Urinary bladder (tissue), 4 donors: ENCODE measurements around the gene STRADB. TPM values are rescaled to one million over a fixed set of nuclear protein-coding genes. Genes with fewer than 3 reads are reported as not detected.
A peak's percentile ranks its signal among the peaks of the same experiment; 100 is the strongest.

Experiments
- DNase-seq: peaks from one replicate; pipeline ENCODE4 v3.0.0-alpha.2; 2015; ENCODE audit errors: extremely low spot score
- H3K27ac ChIP-seq: one replicate; pipeline ENCODE4 v1.5.1; 2013; ENCODE audit warnings: low read depth, mild to moderate bottlenecking, moderate library complexity
- H3K36me3 ChIP-seq: one replicate; pipeline ENCODE4 v1.6.1; 2013; ENCODE audit warnings: mild to moderate bottlenecking, moderate library complexity; ENCODE audit not compliant: insufficient read depth
- H3K4me1 ChIP-seq: one replicate; pipeline ENCODE4 v1.6.1; 2013; ENCODE audit warnings: mild to moderate bottlenecking, moderate library complexity; ENCODE audit not compliant: insufficient read depth
- H3K4me3 ChIP-seq: one replicate; pipeline ENCODE4 v1.5.1; 2013; ENCODE audit warnings: low read depth, low read length
- WGBS: extraction: QIAGEN DNeasy Blood & Tissue Kit; methylation state at CpG from one replicate; pipeline ENCODE4 v1.1.7; 2013; 5-methylcytosine and 5-hydroxymethylcytosine counted together
- polyA plus RNA-seq: library from polyadenylated mRNA; stranded (reverse); fragments of 200-250 nt; gene quantifications from one replicate; pipeline ENCODE4 v1.2.3, GENCODE V29; 2013
- total RNA-seq: library from RNA; depleted of rRNA; stranded (reverse); fragments of >200 nt; gene quantifications from one replicate; pipeline ENCODE4 v1.2.3, GENCODE V29; 2014
- donor health status: healthy with polysubstance abuse.
- donor health status: healthy.

The STRADB gene, protein sequence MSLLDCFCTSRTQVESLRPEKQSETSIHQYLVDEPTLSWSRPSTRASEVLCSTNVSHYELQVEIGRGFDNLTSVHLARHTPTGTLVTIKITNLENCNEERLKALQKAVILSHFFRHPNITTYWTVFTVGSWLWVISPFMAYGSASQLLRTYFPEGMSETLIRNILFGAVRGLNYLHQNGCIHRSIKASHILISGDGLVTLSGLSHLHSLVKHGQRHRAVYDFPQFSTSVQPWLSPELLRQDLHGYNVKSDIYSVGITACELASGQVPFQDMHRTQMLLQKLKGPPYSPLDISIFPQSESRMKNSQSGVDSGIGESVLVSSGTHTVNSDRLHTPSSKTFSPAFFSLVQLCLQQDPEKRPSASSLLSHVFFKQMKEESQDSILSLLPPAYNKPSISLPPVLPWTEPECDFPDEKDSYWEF
- 43.0 TPM for total RNA-seq
- polyA plus RNA-seq: 10.0 TPM

DNA sequence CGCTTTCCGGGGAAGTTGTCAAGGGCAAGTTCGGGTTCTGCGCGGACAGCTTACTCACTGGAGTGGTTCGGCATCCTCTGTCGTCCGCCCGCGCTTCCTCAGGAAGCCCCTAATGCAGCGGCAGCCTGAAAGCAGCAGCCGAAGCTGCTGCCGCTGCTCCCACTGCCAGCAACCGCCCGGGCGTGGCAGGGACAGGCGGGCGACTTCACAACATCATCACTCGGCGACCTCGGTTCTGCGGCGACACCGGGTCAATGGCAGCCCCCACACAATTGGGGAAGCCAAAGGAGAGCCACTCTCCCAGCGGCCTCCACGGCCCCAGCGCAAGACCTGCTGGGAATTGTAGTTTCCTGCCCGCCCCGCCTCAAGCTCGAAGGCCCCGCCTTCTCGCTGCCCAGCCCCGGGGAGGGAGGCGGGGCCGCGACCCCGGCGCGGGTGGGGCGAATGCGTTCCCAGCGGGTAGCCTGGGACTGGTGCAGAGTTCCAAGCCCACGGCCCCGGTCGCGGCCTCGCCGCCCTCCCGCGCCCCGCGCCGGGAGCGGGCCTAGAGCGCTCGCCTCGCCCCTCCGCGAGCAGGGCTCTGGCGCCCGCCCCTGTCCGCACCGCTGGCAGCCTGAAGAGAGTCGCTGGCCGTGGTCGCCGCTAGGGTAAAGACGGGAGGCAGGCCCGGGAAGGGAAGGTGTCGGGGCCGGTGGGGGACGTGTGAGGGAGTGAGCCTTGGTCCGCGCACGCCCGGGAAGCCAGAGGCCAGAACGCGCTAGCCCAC is at the start of gene STRADB, which contains the start of gene TRAK2:
Gene STRADB, plus strand, starts transcription at position 449 of the 766 bp plus-strand sequence. CDS start 3,101 bp downstream, outside the sequence.
Gene TRAK2, minus strand, starts transcription at position 167 of the 766 bp plus-strand sequence. CDS start 30,951 bp downstream, outside the sequence.
- under 1% methylated on average over 78 of the region's 78 CpGs for WGBS
- Histone ChIP-seq H3K27ac (peak within 1 kb of the TSS; percentile 87), H3K36me3 (peaks cover 3% of the 10 kb centered on the region), H3K4me3 (peak within 1 kb of the TSS; percentile 65), H3K4me1 (no peaks in the 10 kb centered on the region)
- DNase-seq: peak; percentile 87

DNA sequence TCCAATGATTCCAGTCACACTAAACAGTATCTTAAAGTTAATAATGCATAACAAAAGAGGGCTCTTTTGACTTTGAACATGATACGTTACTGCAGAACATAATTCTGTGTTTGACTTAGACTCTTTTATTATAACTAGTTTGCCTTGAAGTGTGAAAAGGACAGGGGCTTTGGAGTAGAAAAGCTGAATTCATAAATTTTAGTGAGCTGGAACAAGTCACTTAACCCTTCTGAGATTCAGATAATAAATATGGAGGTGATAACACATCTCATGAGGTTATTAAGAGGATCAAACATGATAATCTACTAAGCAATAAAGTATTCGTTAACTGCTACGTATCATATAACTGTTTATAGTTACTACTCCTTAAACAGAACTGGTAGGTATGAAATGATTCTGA is 49.7 kb upstream of the STRADB start:
- H3K36me3 ChIP-seq: no peaks in the 10 kb centered on the region
- no peak for DNase-seq
- H3K4me1 ChIP-seq: no peaks in the 10 kb centered on the region
- H3K27ac ChIP-seq: no peak overlapping the region
- H3K4me3 ChIP-seq: no peak overlapping the region
- WGBS: 61% methylated on average over 3 of the region's 3 CpGs

DNA sequence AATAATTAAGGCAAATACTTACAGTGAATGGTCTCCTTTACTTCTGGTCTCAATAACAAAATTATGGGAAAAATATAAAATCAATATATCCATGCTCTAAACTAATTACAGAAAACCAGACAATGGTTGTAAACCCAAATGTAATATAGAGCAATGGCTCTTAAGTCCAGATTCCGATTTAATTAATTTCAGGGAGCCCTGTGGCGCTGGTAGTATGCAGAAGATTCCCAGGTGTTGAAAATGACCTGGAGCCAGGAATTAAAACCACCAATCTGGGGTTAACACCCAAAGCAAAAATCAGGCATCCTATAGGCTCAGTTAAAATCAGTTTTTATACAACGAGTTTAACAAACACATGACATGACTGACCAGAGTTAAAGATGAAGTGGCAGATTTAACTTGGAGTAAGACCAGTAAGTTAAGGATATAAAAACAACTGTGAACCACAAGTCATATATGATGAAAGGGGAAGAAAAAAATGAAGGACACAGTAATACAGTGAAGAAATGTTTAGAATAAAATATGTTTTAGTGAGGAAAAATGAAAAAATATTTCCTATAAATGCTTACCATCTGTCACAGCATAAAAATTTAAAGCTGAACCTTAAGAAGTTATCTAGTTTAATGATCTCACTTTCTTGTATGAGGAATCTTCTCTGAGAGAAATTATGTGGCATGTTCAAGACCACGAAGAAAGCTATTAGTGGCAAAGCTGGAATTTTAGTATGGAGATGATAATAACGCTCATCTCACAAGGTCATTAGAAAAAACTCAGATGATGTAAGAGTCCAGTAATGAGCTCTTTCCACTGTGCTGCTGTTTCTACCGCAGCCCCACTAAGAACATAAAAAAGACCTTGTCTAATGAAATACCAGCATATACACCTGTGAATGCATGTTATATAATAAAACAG is 48.6 kb upstream of the STRADB start:
- WGBS: 75% methylated on average over 6 of the region's 6 CpGs
- no peaks in the 10 kb centered on the region for H3K4me1 ChIP-seq
- no peak overlapping the region for H3K4me3 ChIP-seq
- no peak overlapping the region for H3K27ac ChIP-seq
- DNase-seq: no peak
- H3K36me3 ChIP-seq: no peaks in the 10 kb centered on the region

DNA sequence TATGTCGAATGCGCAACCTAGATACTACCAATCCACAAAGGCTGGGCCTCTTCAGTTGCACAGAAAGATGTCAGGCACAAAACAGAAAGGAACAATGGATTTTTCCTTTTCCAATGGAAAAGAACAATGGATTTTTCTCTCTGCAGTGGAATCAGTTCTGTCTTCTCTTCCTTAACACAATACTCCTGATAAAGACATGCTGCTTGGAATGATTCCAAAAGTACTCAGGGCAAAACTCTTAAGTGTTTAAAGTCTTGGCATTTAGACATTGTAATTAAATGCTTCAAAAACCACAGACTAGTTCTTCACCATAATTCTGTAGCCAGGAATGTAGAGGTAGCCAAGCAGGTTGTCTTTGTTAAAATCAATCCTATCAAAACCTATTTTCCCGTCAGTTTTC is 47.7 kb upstream of the STRADB start:
- 87% methylated on average over 3 of the region's 3 CpGs for WGBS
- no peak for DNase-seq

DNA sequence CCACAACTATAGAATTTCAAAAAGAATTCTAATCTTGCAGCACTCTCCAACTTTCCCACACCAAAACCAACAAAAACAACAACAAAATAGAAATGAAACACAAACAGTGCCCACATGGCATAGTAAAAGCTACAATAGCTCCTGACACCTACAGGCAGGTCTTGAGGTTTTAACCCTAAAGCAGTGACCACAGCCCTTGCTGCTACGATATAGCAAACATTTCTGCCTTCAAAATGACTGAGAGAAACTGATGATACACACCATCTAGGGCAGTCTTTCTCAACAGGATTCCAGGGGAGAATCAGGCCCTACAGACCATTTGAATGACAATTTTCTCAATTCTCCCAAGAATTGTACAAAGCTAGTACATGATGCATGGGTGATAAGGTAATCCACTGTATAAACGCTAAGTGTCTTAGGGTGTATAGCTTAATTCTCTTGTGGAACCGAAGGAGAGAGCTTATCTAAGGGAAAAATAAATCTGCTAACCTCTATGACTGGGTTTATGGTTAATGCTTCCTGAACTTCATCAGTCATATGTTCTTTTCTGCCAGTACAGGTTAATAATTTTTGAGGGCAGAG is 46.8 kb upstream of the STRADB start:
- Histone ChIP-seq H3K27ac (no peak overlapping the region), H3K36me3 (no peaks in the 10 kb centered on the region), H3K4me1 (no peaks in the 10 kb centered on the region), H3K4me3 (no peak overlapping the region)
- 56% methylated on average over 3 of the region's 3 CpGs for WGBS
- DNase-seq: no peak

More for the DNA sequence above, 47.7 kb upstream of the STRADB start:
- H3K4me1 ChIP-seq: no peaks in the 10 kb centered on the region
- no peaks in the 10 kb centered on the region for H3K36me3 ChIP-seq
- H3K4me3 ChIP-seq: no peak overlapping the region
- no peak overlapping the region for H3K27ac ChIP-seq

DNA sequence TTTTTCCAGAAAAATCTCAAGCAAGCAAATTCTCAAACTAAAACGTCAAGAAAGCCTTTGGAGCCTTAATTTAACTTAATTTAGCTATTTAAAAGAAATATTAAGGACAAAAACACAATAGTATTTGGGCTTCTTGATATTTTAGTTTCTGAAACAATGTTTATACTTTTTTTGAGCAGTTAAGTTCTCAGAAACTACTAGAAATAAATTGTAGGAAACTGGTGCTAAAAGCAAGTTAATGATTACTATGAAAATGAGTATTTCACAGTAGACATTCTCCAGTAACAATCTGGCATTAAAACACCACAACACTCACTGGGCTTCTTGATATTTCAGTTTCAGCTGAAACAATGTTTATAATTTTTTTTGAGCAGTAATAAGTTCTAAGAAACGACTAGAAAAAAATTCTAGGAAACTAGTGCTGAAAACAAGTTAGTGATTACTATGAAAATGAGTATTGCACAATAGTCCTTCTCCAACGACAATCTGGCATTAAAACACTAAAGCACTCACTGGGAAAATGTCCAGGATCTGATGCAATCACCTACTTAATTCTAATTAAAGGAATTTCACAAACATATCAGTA is 45.4 kb upstream of the STRADB start:
- DNase-seq: peak; percentile 13
- Histone ChIP-seq H3K27ac (no peak overlapping the region), H3K4me3 (no peak overlapping the region), H3K4me1 (no peaks in the 10 kb centered on the region), H3K36me3 (no peaks in the 10 kb centered on the region)
- WGBS: 26% methylated on average over 3 of the region's 3 CpGs

DNA sequence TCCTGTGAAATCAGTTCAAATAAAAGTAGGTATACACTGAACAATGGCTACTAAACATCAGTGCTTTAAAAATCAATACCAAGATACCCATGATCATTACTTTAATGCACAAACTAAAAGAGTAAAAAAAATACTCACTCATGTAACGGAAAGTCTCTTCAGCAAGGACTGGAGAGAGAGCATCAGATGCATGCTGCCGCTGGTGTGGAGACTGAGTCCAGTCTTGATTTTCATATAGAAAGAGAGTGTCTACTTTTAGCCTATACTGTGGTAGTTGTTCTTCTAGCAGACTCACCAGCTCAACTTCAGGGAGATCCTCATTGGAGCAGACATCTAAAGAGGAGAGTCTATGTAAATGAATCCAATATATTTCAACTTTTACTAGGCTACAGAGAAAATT is 44.3 kb upstream of the STRADB start:
- H3K4me3 ChIP-seq: no peak overlapping the region
- H3K4me1 ChIP-seq: no peaks in the 10 kb centered on the region
- 88% methylated on average over 2 of the region's 2 CpGs for WGBS
- no peaks in the 10 kb centered on the region for H3K36me3 ChIP-seq
- no peak for DNase-seq
- no peak overlapping the region for H3K27ac ChIP-seq

DNA sequence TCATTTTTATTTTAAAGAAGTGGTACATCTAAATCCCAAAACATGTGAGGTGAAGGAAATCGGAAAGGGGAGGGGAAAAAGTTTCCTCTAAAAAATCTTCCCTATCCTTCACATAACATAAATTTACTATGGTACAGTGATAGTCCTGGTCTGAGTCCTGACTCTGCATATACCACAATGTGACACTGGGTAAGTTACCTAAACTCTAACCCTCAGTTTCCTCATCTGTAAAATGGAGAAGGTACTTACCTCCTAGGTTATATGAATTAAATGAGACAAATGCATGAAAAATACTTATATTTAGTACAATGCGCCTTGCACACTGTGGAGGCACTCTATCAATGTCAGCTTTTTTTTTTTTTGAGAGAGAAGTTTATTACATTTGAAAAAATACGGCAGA is 42.6 kb upstream of the STRADB start:
- WGBS: 94% methylated on average over 3 of the region's 3 CpGs
- no peaks in the 10 kb centered on the region for H3K36me3 ChIP-seq
- H3K4me3 ChIP-seq: no peak overlapping the region
- no peaks in the 10 kb centered on the region for H3K4me1 ChIP-seq
- no peak for DNase-seq
- no peak overlapping the region for H3K27ac ChIP-seq

DNA sequence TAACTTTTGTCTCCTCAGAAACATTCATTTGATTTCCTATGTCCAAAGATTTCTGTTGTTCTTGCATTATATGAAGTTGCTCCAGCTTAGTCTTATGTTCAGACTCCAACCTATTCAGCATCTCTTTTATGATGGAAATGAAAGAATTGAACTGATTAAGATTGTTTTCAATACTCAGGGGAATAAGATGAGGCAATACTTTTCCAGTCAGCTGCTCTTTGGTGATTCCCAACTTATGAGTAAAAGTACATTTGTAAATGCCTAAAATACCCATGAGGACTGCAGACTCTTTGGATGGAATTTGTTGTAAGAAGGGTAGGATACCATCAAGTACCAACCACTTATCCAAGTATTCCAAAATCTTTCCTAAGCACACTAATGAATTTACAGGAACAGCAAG is 40.1 kb upstream of the STRADB start:
- Histone ChIP-seq H3K4me1 (no peaks in the 10 kb centered on the region), H3K36me3 (no peaks in the 10 kb centered on the region), H3K4me3 (no peak overlapping the region), H3K27ac (no peak overlapping the region)
- DNase-seq: no peak

DNA sequence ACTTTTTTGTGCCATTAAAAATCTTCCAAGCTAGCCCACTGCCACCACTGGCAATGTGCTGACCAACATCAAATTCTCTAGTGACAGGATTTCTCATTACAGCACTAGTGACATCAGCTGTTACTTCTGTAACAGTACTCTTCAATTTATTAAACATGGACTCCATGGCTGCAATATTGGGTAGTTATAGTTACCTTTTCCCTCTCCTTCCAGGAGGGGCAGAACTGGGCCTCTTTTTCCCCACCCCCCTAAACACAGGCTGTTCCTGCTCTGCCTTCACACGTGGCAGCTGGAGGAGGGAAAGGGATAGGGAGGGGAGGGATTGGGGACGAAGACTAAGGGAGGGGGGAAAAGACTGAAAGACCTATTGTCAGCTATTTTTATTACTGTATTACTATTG is 38.4 kb upstream of the STRADB start:
- Histone ChIP-seq H3K36me3 (no peaks in the 10 kb centered on the region), H3K4me3 (no peak overlapping the region), H3K4me1 (no peaks in the 10 kb centered on the region), H3K27ac (no peak overlapping the region)
- no peak for DNase-seq
- WGBS: 56% methylated on average over 2 of the region's 2 CpGs

DNA sequence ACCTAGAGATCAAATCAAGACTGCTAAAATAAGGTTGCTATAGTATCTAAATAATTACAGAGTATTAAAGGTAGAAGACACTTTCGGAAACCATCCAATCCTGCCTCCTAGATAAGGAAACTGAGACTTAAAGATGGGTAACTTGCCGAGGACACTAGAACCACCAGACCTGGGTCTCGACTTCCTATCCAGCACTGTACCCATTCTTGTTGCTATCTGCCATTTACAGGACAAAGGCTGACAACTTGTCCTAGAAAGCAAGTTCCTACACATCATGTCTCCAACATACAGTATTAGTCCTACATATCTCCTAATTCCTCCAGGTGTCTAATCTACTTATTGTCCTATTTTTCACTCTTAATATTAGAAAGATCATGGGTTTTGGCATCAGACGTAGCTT is 38.0 kb upstream of the STRADB start:
- H3K27ac ChIP-seq: no peak overlapping the region
- no peaks in the 10 kb centered on the region for H3K4me1 ChIP-seq
- no peak overlapping the region for H3K4me3 ChIP-seq
- H3K36me3 ChIP-seq: no peaks in the 10 kb centered on the region
- no peak for DNase-seq
- 66% methylated on average over 4 of the region's 4 CpGs for WGBS

DNA sequence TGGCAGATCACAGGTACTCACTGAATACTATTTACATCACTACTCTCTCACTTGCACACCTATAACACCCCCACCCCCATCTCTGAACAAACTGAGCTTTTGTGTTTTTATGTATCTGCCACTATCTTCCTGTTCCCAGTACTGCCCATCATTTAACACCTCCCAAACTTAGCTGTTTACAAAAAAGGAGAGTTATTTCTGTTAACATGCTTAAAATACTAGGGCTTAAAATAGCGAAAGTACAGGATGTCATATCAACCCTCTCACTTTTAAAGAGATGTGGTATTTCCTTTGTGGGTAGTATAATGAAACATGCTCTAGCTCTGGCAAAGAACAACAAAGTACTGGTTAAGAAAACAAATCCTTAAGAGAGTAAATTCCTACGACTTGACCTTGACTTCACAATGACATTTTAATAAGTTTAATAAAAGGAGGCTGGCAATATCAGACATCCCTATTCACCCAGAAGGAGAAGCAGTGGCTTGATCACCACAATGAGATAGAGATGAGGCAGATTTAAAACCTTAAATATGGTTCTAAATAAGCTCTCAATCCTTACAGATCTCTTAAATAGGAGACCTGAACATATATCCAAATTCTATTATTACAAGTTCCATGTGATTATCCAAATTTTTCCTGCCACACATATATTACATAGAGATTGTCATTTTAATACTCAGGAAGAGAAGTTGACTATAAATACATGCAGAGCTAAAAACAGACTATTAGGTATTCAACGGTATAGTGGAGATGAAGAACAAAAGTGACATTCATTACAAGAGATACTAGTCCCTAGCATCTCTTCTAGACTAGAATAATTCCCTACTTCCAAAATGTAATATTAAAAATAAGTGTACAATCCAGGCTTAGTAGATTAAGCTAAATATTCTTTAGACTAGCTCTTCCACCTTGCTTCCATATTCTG is 37.2 kb upstream of the STRADB start:
- Histone ChIP-seq H3K36me3 (no peaks in the 10 kb centered on the region), H3K4me1 (no peaks in the 10 kb centered on the region), H3K27ac (no peak overlapping the region), H3K4me3 (no peak overlapping the region)
- 29% methylated on average over 3 of the region's 3 CpGs for WGBS
- no peak for DNase-seq
